Kidney epithelial cell (primary cell): ENCODE data around the gene WBP2NL. TPM values are rescaled to one million over a fixed set of nuclear protein-coding genes. Genes with fewer than 3 reads are reported as not detected.
A peak's percentile ranks its signal among the peaks of the same experiment; 100 is the strongest.
"Not testable (repeated sequence)": the region's sequence is repeated elsewhere in the genome, so short reads cannot be mapped to it uniquely, and the experiment has no call there.

Experiments
- DNase-seq: peaks from one replicate; pipeline ENCODE4 v3.0.0-alpha.2; 2010; ENCODE audit warnings: low read depth
- H3K27me3 ChIP-seq: 2 replicates; pipeline ENCODE4 v1.6.0; 2011; ENCODE audit warnings: low read length; ENCODE audit not compliant: control insufficient read depth, insufficient read depth
- H3K36me3 ChIP-seq: 2 replicates; pipeline ENCODE4 v1.5.1; 2011; ENCODE audit warnings: low read length; ENCODE audit not compliant: control insufficient read depth, insufficient read depth
- H3K4me3 ChIP-seq: 2 replicates; pipeline ENCODE4 v1.5.1; 2011; ENCODE audit warnings: low read depth, mild to moderate bottlenecking, control low read depth, low read length
- CTCF ChIP-seq: IDR thresholded peaks from 2 replicates; pipeline ENCODE4 v1.5.1; 2011; ENCODE audit warnings: mild to moderate bottlenecking, moderate library complexity, low read length, control low read depth, inconsistent platforms; ENCODE audit not compliant: insufficient read depth, poor library complexity, severe bottlenecking
- total RNA-seq: library from RNA; depleted of rRNA; stranded (reverse); fragments of >200 nt; gene quantifications from 2 replicates; pipeline ENCODE4 v1.2.3, GENCODE V29; 2015

WBP2NL gene
- total RNA-seq: 0.68 and 2.6 TPM in 2 replicates

GRCh38 chr22:41998361-41999261, at the start of gene WBP2NL:
WBP2NL (plus strand) TSS chr22:41998788; CDS start chr22:41998819, 31 bp downstream.
- Histone ChIP-seq H3K36me3 (no peaks in the 10 kb centered on the region), H3K27me3 (no peaks in the 10 kb centered on the region), H3K4me3 (peak within 1 kb of the TSS; percentile 53)
- DNase-seq: peak; percentile 29
- TF ChIP-seq CTCF: no peak

GRCh38 chr22:41948928-41949296, 49.7 kb upstream of the WBP2NL start:
- DNase-seq, H3K4me3 ChIP-seq, H3K27me3 ChIP-seq, H3K36me3 ChIP-seq: not testable (repeated sequence)

- Histone ChIP-seq H3K4me3 (no peak overlapping the region), H3K36me3 (no peaks in the 10 kb centered on the region), H3K27me3 (no peaks in the 10 kb centered on the region)
- TF ChIP-seq CTCF: no peak
- DNase-seq: no peak
Observed at GRCh38 chr22:41949297-41949965, 49.2 kb upstream of the WBP2NL start.

GRCh38 chr22:41951898-41952474, 46.6 kb upstream of the WBP2NL start, which contains the start of gene SMIM45:
SMIM45 (plus strand) TSS chr22:41952150.
- Histone ChIP-seq H3K36me3 (no peaks in the 10 kb centered on the region), H3K4me3 (no peak within 1 kb of the TSS), H3K27me3 (no peaks in the 10 kb centered on the region)
- no peak for TF ChIP-seq CTCF
- no peak for DNase-seq

GRCh38 chr22:41952713-41953112, 45.9 kb upstream of the WBP2NL start:
- H3K36me3 ChIP-seq: no peaks in the 10 kb centered on the region
- no peaks in the 10 kb centered on the region for H3K27me3 ChIP-seq
- no peak for DNase-seq
- H3K4me3 ChIP-seq: no peak overlapping the region
- TF ChIP-seq CTCF: no peak

GRCh38 chr22:41957941-41958556, 40.5 kb upstream of the WBP2NL start:
- DNase-seq: no peak
- TF ChIP-seq CTCF: no peak
- Histone ChIP-seq H3K4me3 (no peak overlapping the region), H3K36me3 (no peaks in the 10 kb centered on the region), H3K27me3 (no peaks in the 10 kb centered on the region)
